ENCODE data around the gene DNAAF1.
"Not testable (repeated sequence)": the region's sequence is repeated elsewhere in the genome, so short reads cannot be mapped to it uniquely, and the experiment has no call there.

DNAAF1 gene

GRCh38 chr16:84207879-84208278 lies 62.8 kb downstream of the DNAAF1 start:
- Histone ChIP-seq H3K36me3 (ENCODE audit: insufficient read depth, low read length) (no peaks in the 10 kb centered on the region), H3K9ac (ENCODE audit: low read depth, low read length) (no peak overlapping the region), H3K9me3 (ENCODE audit: control insufficient read depth, insufficient read depth, low read length) (no peaks in the 10 kb centered on the region), H3K4me1 (ENCODE audit: insufficient read depth, low read length) (peaks cover 4% of the 10 kb centered on the region; the same call in 1 of the 2 replicates)

- Histone ChIP-seq H3K9ac (ENCODE audit: low read depth, low read length) (no peak overlapping the region), H3K4me1 (ENCODE audit: insufficient read depth, low read length) (peaks cover 4% of the 10 kb centered on the region; the same call in 1 of the 2 replicates), H3K36me3 (ENCODE audit: insufficient read depth, low read length) (no peaks in the 10 kb centered on the region), H3K9me3 (ENCODE audit: control insufficient read depth, insufficient read depth, low read length) (no peaks in the 10 kb centered on the region)
These were observed 64.9 kb downstream of the DNAAF1 start for GRCh38 chr16:84209989-84210388.

GRCh38 chr16:84212154-84212553 lies 67.0 kb downstream of the DNAAF1 start:
- Histone ChIP-seq H3K4me1 (ENCODE audit: insufficient read depth, low read length) (peaks cover 4% of the 10 kb centered on the region; the same call in 1 of the 2 replicates), H3K9me3 (ENCODE audit: control insufficient read depth, insufficient read depth, low read length) (no peaks in the 10 kb centered on the region), H3K9ac (ENCODE audit: low read depth, low read length) (no peak overlapping the region), H3K36me3 (ENCODE audit: insufficient read depth, low read length) (no peaks in the 10 kb centered on the region)

GRCh38 chr16:84212631-84213030 lies 67.5 kb downstream of the DNAAF1 start:
- Histone ChIP-seq H3K4me1 (ENCODE audit: insufficient read depth, low read length) (peaks cover 2% of the 10 kb centered on the region; the same call in 1 of the 2 replicates), H3K9ac (ENCODE audit: low read depth, low read length) (no peak overlapping the region), H3K9me3 (ENCODE audit: control insufficient read depth, insufficient read depth, low read length) (no peaks in the 10 kb centered on the region), H3K36me3 (ENCODE audit: insufficient read depth, low read length) (no peaks in the 10 kb centered on the region)

GRCh38 chr16:84214451-84215066 lies 69.5 kb downstream of the DNAAF1 start:
- no peaks in the 10 kb centered on the region for H3K9me3 ChIP-seq (ENCODE audit: control insufficient read depth, insufficient read depth, low read length)
- H3K9ac ChIP-seq (ENCODE audit: low read depth, low read length): no peak overlapping the region
- H3K4me1 ChIP-seq (ENCODE audit: insufficient read depth, low read length): no peaks in the 10 kb centered on the region
- H3K36me3 ChIP-seq (ENCODE audit: insufficient read depth, low read length): no peaks in the 10 kb centered on the region

- Histone ChIP-seq H3K9me3 (ENCODE audit: control insufficient read depth, insufficient read depth, low read length) (no peaks in the 10 kb centered on the region), H3K36me3 (ENCODE audit: insufficient read depth, low read length) (no peaks in the 10 kb centered on the region), H3K4me1 (ENCODE audit: insufficient read depth, low read length) (no peaks in the 10 kb centered on the region), H3K9ac (ENCODE audit: low read depth, low read length) (no peak overlapping the region)
These were observed 70.4 kb downstream of the DNAAF1 start for GRCh38 chr16:84215531-84215930.

- H3K9me3 ChIP-seq (ENCODE audit: control insufficient read depth, insufficient read depth, low read length); H3K9ac ChIP-seq (ENCODE audit: low read depth, low read length); H3K4me1 ChIP-seq (ENCODE audit: insufficient read depth, low read length); H3K36me3 ChIP-seq (ENCODE audit: insufficient read depth, low read length): not testable (repeated sequence)
These were observed 71.0 kb downstream of the DNAAF1 start for GRCh38 chr16:84216144-84216543.

- Histone ChIP-seq H3K9ac (ENCODE audit: low read depth, low read length) (no peak overlapping the region), H3K4me1 (ENCODE audit: insufficient read depth, low read length) (no peaks in the 10 kb centered on the region), H3K9me3 (ENCODE audit: control insufficient read depth, insufficient read depth, low read length) (no peaks in the 10 kb centered on the region)
These were observed 73.2 kb downstream of the DNAAF1 start for GRCh38 chr16:84218176-84218823.

GRCh38 chr16:84218956-84219355 lies 73.8 kb downstream of the DNAAF1 start:
- Histone ChIP-seq H3K36me3 (ENCODE audit: insufficient read depth, low read length) (no peaks in the 10 kb centered on the region), H3K9ac (ENCODE audit: low read depth, low read length) (no peak overlapping the region), H3K9me3 (ENCODE audit: control insufficient read depth, insufficient read depth, low read length) (no peaks in the 10 kb centered on the region), H3K4me1 (ENCODE audit: insufficient read depth, low read length) (no peaks in the 10 kb centered on the region)

More at GRCh38 chr16:84218176-84218823, 73.2 kb downstream of the DNAAF1 start:
- no peaks in the 10 kb centered on the region for H3K36me3 ChIP-seq (ENCODE audit: insufficient read depth, low read length)

- Histone ChIP-seq H3K9me3 (ENCODE audit: control insufficient read depth, insufficient read depth, low read length) (no peaks in the 10 kb centered on the region), H3K9ac (ENCODE audit: low read depth, low read length) (no peak overlapping the region), H3K36me3 (ENCODE audit: insufficient read depth, low read length) (no peaks in the 10 kb centered on the region), H3K4me1 (ENCODE audit: insufficient read depth, low read length) (0 out of 2 replicates have a peak, but pooled peaks cover 3% of the 10 kb centered on the region)
These were observed 75.7 kb downstream of the DNAAF1 start for GRCh38 chr16:84220851-84221250.

GRCh38 chr16:84223456-84223855 lies 78.3 kb downstream of the DNAAF1 start:
- Histone ChIP-seq H3K4me1 (ENCODE audit: insufficient read depth, low read length) (peaks cover 12% of the 10 kb centered on the region), H3K9ac (ENCODE audit: low read depth, low read length) (no peak overlapping the region), H3K36me3 (ENCODE audit: insufficient read depth, low read length) (no peaks in the 10 kb centered on the region), H3K9me3 (ENCODE audit: control insufficient read depth, insufficient read depth, low read length) (no peaks in the 10 kb centered on the region)

GRCh38 chr16:84224554-84224953 lies 79.4 kb downstream of the DNAAF1 start:
- no peak overlapping the region for H3K9ac ChIP-seq (ENCODE audit: low read depth, low read length)
- H3K36me3 ChIP-seq (ENCODE audit: insufficient read depth, low read length): no peaks in the 10 kb centered on the region

GRCh38 chr16:84225126-84225525 lies 80.0 kb downstream of the DNAAF1 start:
- H3K9me3 ChIP-seq (ENCODE audit: control insufficient read depth, insufficient read depth, low read length): no peaks in the 10 kb centered on the region
- H3K4me1 ChIP-seq (ENCODE audit: insufficient read depth, low read length): peaks cover 12% of the 10 kb centered on the region
- H3K36me3 ChIP-seq (ENCODE audit: insufficient read depth, low read length): no peaks in the 10 kb centered on the region
- H3K9ac ChIP-seq (ENCODE audit: low read depth, low read length): no peak overlapping the region

More at GRCh38 chr16:84224554-84224953, 79.4 kb downstream of the DNAAF1 start:
- Histone ChIP-seq H3K9me3 (ENCODE audit: control insufficient read depth, insufficient read depth, low read length) (no peaks in the 10 kb centered on the region), H3K4me1 (ENCODE audit: insufficient read depth, low read length) (peaks cover 12% of the 10 kb centered on the region)

- no peaks in the 10 kb centered on the region for H3K9me3 ChIP-seq (ENCODE audit: control insufficient read depth, insufficient read depth, low read length)
- H3K4me1 ChIP-seq (ENCODE audit: insufficient read depth, low read length): peaks cover 12% of the 10 kb centered on the region
- no peaks in the 10 kb centered on the region for H3K36me3 ChIP-seq (ENCODE audit: insufficient read depth, low read length)
- no peak overlapping the region for H3K9ac ChIP-seq (ENCODE audit: low read depth, low read length)
These were observed 80.5 kb downstream of the DNAAF1 start for GRCh38 chr16:84225571-84225970.

- Histone ChIP-seq H3K9ac (ENCODE audit: low read depth, low read length) (no peak overlapping the region), H3K36me3 (ENCODE audit: insufficient read depth, low read length) (no peaks in the 10 kb centered on the region), H3K9me3 (ENCODE audit: control insufficient read depth, insufficient read depth, low read length) (no peaks in the 10 kb centered on the region), H3K4me1 (ENCODE audit: insufficient read depth, low read length) (peaks cover 12% of the 10 kb centered on the region)
These were observed 80.9 kb downstream of the DNAAF1 start for GRCh38 chr16:84226026-84226425.
